CD4-positive, alpha-beta T cell (primary cell): ENCODE results near the gene CASTOR1. TPM values are rescaled to one million over a fixed set of nuclear protein-coding genes. Genes with fewer than 3 reads are reported as not detected.
A peak's percentile ranks its signal among the peaks of the same experiment; 100 is the strongest.

Experiments used
- ATAC-seq: fragments of 200-7000 bp; cut with Tn5 transposase; one replicate; pipeline ENCODE4 v1.10.0; 2022; ENCODE audit warnings: mild to moderate bottlenecking; ENCODE audit not compliant: poor library complexity
- CTCF ChIA-PET: fragments of 350-600 bp; sonication (Branson Sonifier 250); formaldehyde crosslinking; loops from one replicate; lab custom pipeline; 2021; ENCODE audit warnings: antibody characterized with exemption, inconsistent platforms; lab: Charles Lee
- POLR2A ChIA-PET: fragments of 350-600 bp; sonication (Branson Sonifier 250); formaldehyde crosslinking; loops from one replicate; lab custom pipeline; 2021; ENCODE audit warnings: antibody characterized with exemption, inconsistent platforms; lab: Charles Lee
- DNase-seq, 14 experiments: peaks; one replicate each; pipeline ENCODE4 v3.0.0-alpha.2; 2013 to 2020; ENCODE audit warnings: mixed read lengths in 2 of 14
- H3K27ac ChIP-seq, 2 donors: one replicate each; pipeline versions ENCODE4 v1.5.1 to v1.7.0; 2013; ENCODE audit warnings: low read length in 2 of 2, low read depth in 1 of 2, mild to moderate bottlenecking in 1 of 2
- H3K27me3 ChIP-seq, 2 experiments: 1 replicate in 1 of 2; 2 replicates in 1 of 2; pipeline versions ENCODE4 v1.6.1 to v1.7.0; 2013; ENCODE audit warnings: low read length in 2 of 2, control low read depth in 1 of 2, mild to moderate bottlenecking in 1 of 2, moderate library complexity in 1 of 2; ENCODE audit not compliant: insufficient read depth in 2 of 2, control insufficient read depth in 1 of 2
- H3K36me3 ChIP-seq: one replicate; pipeline ENCODE4 v1.6.1; 2013; ENCODE audit warnings: low read length, control low read depth; ENCODE audit not compliant: insufficient read depth
- H3K4me1 ChIP-seq: one replicate; pipeline ENCODE4 v1.6.1; 2013; ENCODE audit warnings: low read length, control low read depth; ENCODE audit not compliant: insufficient read depth
- H3K4me3 ChIP-seq: one replicate; pipeline ENCODE4 v1.5.1; 2013; ENCODE audit warnings: mild to moderate bottlenecking, low read length, moderate library complexity
- H3K9me3 ChIP-seq, 2 experiments: 1 replicate in 1 of 2; 2 replicates in 1 of 2; pipeline versions ENCODE4 v1.6.1 to v1.7.0; 2013; ENCODE audit warnings: low read length in 2 of 2, mild to moderate bottlenecking in 2 of 2, control low read depth in 1 of 2, moderate library complexity in 1 of 2; ENCODE audit not compliant: control insufficient read depth in 1 of 2, insufficient read depth in 1 of 2
- H3K27ac Mint-ChIP-seq: one replicate; pipeline ENCODE4 v1.8.0; 2020; ENCODE audit warnings: mixed read lengths
- H3K27me3 Mint-ChIP-seq: one replicate; pipeline ENCODE4 v1.8.0; 2021; ENCODE audit warnings: mixed read lengths
- H3K36me3 Mint-ChIP-seq: one replicate; pipeline ENCODE4 v1.8.0; 2021; ENCODE audit warnings: low read depth, mixed read lengths
- H3K4me1 Mint-ChIP-seq: one replicate; pipeline ENCODE4 v1.8.0; 2021; ENCODE audit warnings: low read depth, mixed read lengths
- H3K4me3 Mint-ChIP-seq: one replicate; pipeline ENCODE4 v1.8.0; 2020; ENCODE audit warnings: mild to moderate bottlenecking, mixed read lengths
- H3K9me3 Mint-ChIP-seq: one replicate; pipeline ENCODE4 v1.8.0; 2020; ENCODE audit warnings: mixed read lengths
- CTCF ChIP-seq: fragments of 200-600 bp; IDR thresholded peaks from one replicate; pipeline ENCODE4 v1.8.0; 2022; ENCODE audit warnings: antibody characterized with exemption, mild to moderate bottlenecking
- intact Hi-C, 2 experiments: fragments of 100-400 bp; cut with DNase I in 1 of 2; cut with micrococcal nuclease in 1 of 2; formaldehyde crosslinking; loops; one replicate each; pipeline versions ENCODE4 v1.15.1 to v1.9.0; 2023 to 2025; cut with DNase I, micrococcal nuclease
- total RNA-seq, 174 experiments: library from RNA in 2 of 174; stranded (reverse) in 2 of 174; gene quantifications; one replicate each; pipeline ENCODE4 v1.2.3 and lab custom pipeline; 2021 to 2026

CASTOR1 gene
- total RNA-seq, 2 experiments from 2014 or later, result 7.9 to 8.8 TPM

- ChIA-PET CTCF (interaction anchor here (4.3 kb wide), 1 partner anchor 28 kb away, joined by 28 read pairs; the partner anchor contains the start of gene CASTOR1), POLR2A (interaction anchor here (2.1 to 11.4 kb wide), 4 partner anchors 12 to 39 kb away, joined by 6 to 290 read pairs (median 42); partner anchors contain the start of genes CASTOR1, CCDC157 and SF3A1)
- Mint-ChIP-seq H3K27me3 (no peaks in the 10 kb centered on the region), H3K27ac (peak overlapping the region; percentile 84), H3K36me3 (peaks cover 73% of the 10 kb centered on the region), H3K4me3 (peak overlapping the region; percentile 50), H3K9me3 (no peaks in the 10 kb centered on the region), H3K4me1 (peaks cover 92% of the 10 kb centered on the region)
- DNase-seq (no peak), ATAC-seq (no peak)
- Histone ChIP-seq H3K4me1 (peaks cover 99% of the 10 kb centered on the region), H3K4me3 (no peak overlapping the region), H3K27me3 (no peaks in the 10 kb centered on the region), H3K27ac (peak overlapping the region; percentile 23 to 40), H3K9me3 (no peaks in the 10 kb centered on the region), H3K36me3 (peaks cover 55% of the 10 kb centered on the region)
- no peak for TF ChIP-seq CTCF
- intact Hi-C loops, result no loop called here
These were observed 28.5 kb upstream of the CASTOR1 start for GRCh38 chr22:30317778-30318177.

GRCh38 chr22:30315962-30316576, 26.8 kb upstream of the CASTOR1 start:
- H3K4me1 Mint-ChIP-seq, result peaks cover 96% of the 10 kb centered on the region
- Histone ChIP-seq H3K9me3 (no peaks in the 10 kb centered on the region), H3K4me1 (peaks cover 99% of the 10 kb centered on the region), H3K36me3 (peaks cover 46% of the 10 kb centered on the region), H3K27me3 (no peaks in the 10 kb centered on the region), H3K27ac (peak overlapping the region; percentile 43 to 69), H3K4me3 (no peak overlapping the region)
- no peaks in the 10 kb centered on the region for H3K9me3 Mint-ChIP-seq
- intact Hi-C loops, result no loop called here
- no peak for TF ChIP-seq CTCF
- POLR2A ChIA-PET, result interaction anchor here (0.6 to 6.4 kb wide), 5 partner anchors 9 to 833 kb away, joined by 4 to 66 read pairs (median 31); partner anchors contain the start of genes CASTOR1, CCDC157, SF3A1 and TBC1D10A
- H3K36me3 Mint-ChIP-seq, result peaks cover 63% of the 10 kb centered on the region
- CTCF ChIA-PET, result interaction anchor here (4.3 kb wide), 1 partner anchor 27 kb away, joined by 28 read pairs; the partner anchor contains the start of gene CASTOR1
- peak overlapping the region; percentile 60 for H3K4me3 Mint-ChIP-seq
- no peaks in the 10 kb centered on the region for H3K27me3 Mint-ChIP-seq
- H3K27ac Mint-ChIP-seq, result peak overlapping the region; percentile 84
- ATAC-seq, result no peak
- DNase-seq, result no peak

- H3K9me3 Mint-ChIP-seq, result no peaks in the 10 kb centered on the region
- DNase-seq (peak in 6 of 14 experiments; percentile 29 to 85 (median 58)), ATAC-seq (peak; percentile 59)
- no peak for TF ChIP-seq CTCF
- H3K27ac Mint-ChIP-seq, result peak overlapping the region; percentile 84
- Histone ChIP-seq H3K4me3 (no peak overlapping the region), H3K4me1 (peaks cover 99% of the 10 kb centered on the region), H3K36me3 (peaks cover 35% of the 10 kb centered on the region), H3K9me3 (no peaks in the 10 kb centered on the region), H3K27me3 (no peaks in the 10 kb centered on the region), H3K27ac (peak overlapping the region; percentile 51 to 69)
- intact Hi-C loops, result no loop called here
- H3K27me3 Mint-ChIP-seq, result no peaks in the 10 kb centered on the region
- ChIA-PET CTCF (interaction anchor here (4.3 kb wide), 1 partner anchor 26 kb away, joined by 28 read pairs; the partner anchor contains the start of gene CASTOR1), POLR2A (interaction anchor here (2.0 to 6.4 kb wide), 4 partner anchors 9 to 42 kb away, joined by 7 to 66 read pairs (median 42); partner anchors contain the start of genes CASTOR1, CCDC157, SF3A1 and TBC1D10A)
- H3K4me3 Mint-ChIP-seq, result peak overlapping the region; percentile 47
- H3K36me3 Mint-ChIP-seq, result peaks cover 52% of the 10 kb centered on the region
- H3K4me1 Mint-ChIP-seq, result peaks cover 96% of the 10 kb centered on the region
These were observed 25.6 kb upstream of the CASTOR1 start for GRCh38 chr22:30314915-30315314.
